ENCODE results near the gene ATP1A2.

The ATP1A2 gene

GRCh38 chr1:160148121-160148520 is 32.6 kb downstream of the ATP1A2 start:
- CTCF ChIA-PET = interaction anchor here (0.9 to 1.9 kb wide), 5 partner anchors 9 to 47 kb away, joined by 3 to 5 read pairs (median 3); no protein-coding TSS in a partner anchor
- no peak for DNase-seq (ENCODE audit: low read depth, low spot score)
- no peak overlapping the region for H3K4me3 ChIP-seq (ENCODE audit: low read depth, low read length)
- POLR2A ChIA-PET = interaction anchor here (0.7 kb wide), 1 partner anchor 9 kb away, joined by 3 read pairs; no protein-coding TSS in a partner anchor
- TF ChIP-seq CTCF (IDR thresholded peaks at IDR 0.05; ENCODE audit: insufficient read depth, low read length, missing control alignments) = no peak

- TF ChIP-seq CTCF (IDR thresholded peaks at IDR 0.05; ENCODE audit: insufficient read depth, low read length, missing control alignments) = no peak
- ChIA-PET CTCF (interaction anchor here (0.7 to 0.9 kb wide), 5 partner anchors 10 to 227 kb away, joined by 3 to 4 read pairs (median 4); no protein-coding TSS in a partner anchor), POLR2A (no interaction called here)
- H3K4me3 ChIP-seq (ENCODE audit: low read depth, low read length) = no peak overlapping the region
- DNase-seq (ENCODE audit: low read depth, low spot score) = no peak
Measured at GRCh38 chr1:160149233-160149632, 33.7 kb downstream of the ATP1A2 start.

- H3K4me3 ChIP-seq (ENCODE audit: low read depth, low read length) = no peak overlapping the region
- ChIA-PET POLR2A (no interaction called here), CTCF (interaction anchor here (0.7 to 0.9 kb wide), 5 partner anchors 10 to 227 kb away, joined by 3 to 4 read pairs (median 4); no protein-coding TSS in a partner anchor)
- no peak for TF ChIP-seq CTCF (IDR thresholded peaks at IDR 0.05; ENCODE audit: insufficient read depth, low read length, missing control alignments)
- DNase-seq (ENCODE audit: low read depth, low spot score) = peak; percentile 33
Measured at GRCh38 chr1:160149716-160150115, 34.2 kb downstream of the ATP1A2 start.

- no peak for DNase-seq (ENCODE audit: low read depth, low spot score)
- no peak for TF ChIP-seq CTCF (IDR thresholded peaks at IDR 0.05; ENCODE audit: insufficient read depth, low read length, missing control alignments)
- ChIA-PET CTCF (interaction anchor here (0.7 to 1.4 kb wide), 3 partner anchors 8 to 240 kb away, joined by 3 to 5 read pairs (median 3); no protein-coding TSS in a partner anchor), POLR2A (no interaction called here)
- no peak within 1 kb of the TSS for H3K4me3 ChIP-seq (ENCODE audit: low read depth, low read length)
Measured at GRCh38 chr1:160151303-160151702, 35.7 kb downstream of the ATP1A2 start, which contains the start of gene ATP1A4. TSS of gene ATP1A4 (plus strand) at chr1:160151603. CDS start at chr1:160152041, 438 bp downstream.

GRCh38 chr1:160154790-160155189 is 39.2 kb downstream of the ATP1A2 start:
- POLR2A ChIA-PET = no interaction called here
- no peak for DNase-seq (ENCODE audit: low read depth, low spot score)
- H3K4me3 ChIP-seq (ENCODE audit: low read depth, low read length) = no peak overlapping the region
- CTCF ChIA-PET = interaction anchor here (1.1 kb wide), 1 partner anchor 38 kb away, joined by 5 read pairs; no protein-coding TSS in a partner anchor
- TF ChIP-seq CTCF (IDR thresholded peaks at IDR 0.05; ENCODE audit: insufficient read depth, low read length, missing control alignments) = no peak

- no peak for TF ChIP-seq CTCF (IDR thresholded peaks at IDR 0.05; ENCODE audit: insufficient read depth, low read length, missing control alignments)
- ChIA-PET POLR2A (interaction anchor here (0.6 to 0.7 kb wide), 2 partner anchors 8 to 19 kb away, joined by 3 read pairs; no protein-coding TSS in a partner anchor), CTCF (interaction anchor here (0.8 to 3.4 kb wide), 6 partner anchors 8 to 95 kb away, joined by 3 to 12 read pairs (median 4); partner anchors contain the start of gene CASQ1)
- no peak overlapping the region for H3K4me3 ChIP-seq (ENCODE audit: low read depth, low read length)
- no peak for DNase-seq (ENCODE audit: low read depth, low spot score)
Measured at GRCh38 chr1:160156361-160156760, 40.8 kb downstream of the ATP1A2 start.

Data from AG04449 (cell line).